Prostate gland (tissue), 2 donors: ENCODE data around the gene PRPSAP2. TPM values are rescaled to one million over a fixed set of nuclear protein-coding genes. Genes with fewer than 3 reads are reported as not detected.

Experiments
- DNase-seq: peaks from one replicate; pipeline ENCODE4 v3.0.0-alpha.2; 2019; ENCODE audit warnings: low spot score
- H3K27ac ChIP-seq, 2 donors: fragments of 200-600 bp; sonication (generic); 2 replicates each; pipeline ENCODE4 v1.5.1; 2017 to 2019
- H3K27me3 ChIP-seq: fragments of 200-600 bp; sonication (generic); replicated peaks from 2 replicates; pipeline ENCODE4 v1.5.1; 2019; ENCODE audit not compliant: insufficient read depth
- H3K36me3 ChIP-seq, 2 donors: fragments of 200-600 bp; sonication (generic); 1 replicate in 1 of 2; 2 replicates in 1 of 2; pipeline versions ENCODE4 v1.5.1 to v1.8.1; 2017 to 2019
- H3K4me1 ChIP-seq: fragments of 200-600 bp; sonication (generic); replicated peaks from 2 replicates; pipeline ENCODE4 v1.5.1; 2019
- H3K4me3 ChIP-seq, 2 donors: fragments of 200-600 bp; sonication (generic); 2 replicates each; pipeline ENCODE4 v1.5.1; 2017 to 2019
- H3K9me3 ChIP-seq: fragments of 200-600 bp; sonication (generic); 2 replicates; pipeline ENCODE4 v1.5.1; 2017
- POLR2A ChIP-seq: fragments of 450-650 bp; IDR thresholded peaks from one replicate; pipeline ENCODE4 v1.6.1; 2016; ENCODE audit warnings: antibody characterized with exemption, mild to moderate bottlenecking
- POLR2AphosphoS5 ChIP-seq: sonication (generic); formaldehyde crosslinking; IDR thresholded peaks from one replicate; pipeline ENCODE4 v1.6.1; 2017; ENCODE audit warnings: antibody characterized with exemption
- WGBS: methylation state at CpG from one replicate; pipeline ENCODE4 v1.1.5; 2018; 5-methylcytosine and 5-hydroxymethylcytosine counted together
- intact Hi-C: fragments of 100-400 bp; cut with DNase I; formaldehyde crosslinking; loops from one replicate; pipeline ENCODE4 v1.14.2; 2022
- total RNA-seq, 2 donors: library from RNA; depleted of rRNA; stranded (reverse); fragments of >200 nt; gene quantifications; one replicate each; pipeline ENCODE4 v1.1.0, GENCODE V29; 2016
- TF ChIP-seq, protein P1 (sequence below), 4 experiments: fragments of 200-600 bp in 2 of 4; fragments of 450-650 bp in 2 of 4; sonication (generic) in 2 of 4; IDR thresholded peaks; 1 replicate in 3 of 4; 2 replicates in 1 of 4; pipeline ENCODE4 v1.5.1; 2016 to 2019; ENCODE audit warnings: antibody characterized with exemption in 4 of 4, mild to moderate bottlenecking in 2 of 4, moderate library complexity in 2 of 4

The PRPSAP2 gene
- total RNA-seq, 2 donors from 2014 or later = 30.6 to 35.0 TPM

DNA sequence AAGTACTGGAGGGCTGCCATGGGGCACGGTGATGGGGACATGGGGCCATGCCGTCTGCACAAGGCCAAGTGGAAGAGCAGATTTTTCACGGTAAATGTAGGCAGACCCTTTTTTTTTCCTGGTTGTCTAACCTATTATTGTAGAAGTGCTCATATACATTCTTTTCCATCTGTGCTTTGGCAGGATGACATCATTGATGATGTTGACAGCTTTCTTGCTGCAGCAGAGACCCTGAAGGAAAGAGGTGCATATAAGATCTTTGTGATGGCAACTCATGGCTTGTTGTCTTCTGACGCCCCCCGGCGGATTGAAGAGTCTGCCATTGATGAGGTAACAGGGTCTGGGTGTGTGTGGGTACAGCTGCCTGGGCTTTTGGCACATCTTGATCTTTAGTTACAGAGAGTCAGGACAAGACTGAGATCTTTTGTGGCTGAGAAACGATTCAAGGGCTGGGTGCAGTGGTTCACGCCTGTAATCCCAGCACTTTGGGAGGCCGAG is 70.7 kb downstream of the PRPSAP2 start:
- no peak for DNase-seq
- intact Hi-C loops = no loop called here
- Histone ChIP-seq H3K36me3 (no peaks in the 10 kb centered on the region), H3K27ac (no peak overlapping the region), H3K9me3 (no peaks in the 10 kb centered on the region), H3K4me3 (no peak overlapping the region), H3K27me3 (no peaks in the 10 kb centered on the region), H3K4me1 (no peaks in the 10 kb centered on the region)
- WGBS = 92% methylated on average over 9 of the region's 9 CpGs
- TF ChIP-seq, protein P1, sequence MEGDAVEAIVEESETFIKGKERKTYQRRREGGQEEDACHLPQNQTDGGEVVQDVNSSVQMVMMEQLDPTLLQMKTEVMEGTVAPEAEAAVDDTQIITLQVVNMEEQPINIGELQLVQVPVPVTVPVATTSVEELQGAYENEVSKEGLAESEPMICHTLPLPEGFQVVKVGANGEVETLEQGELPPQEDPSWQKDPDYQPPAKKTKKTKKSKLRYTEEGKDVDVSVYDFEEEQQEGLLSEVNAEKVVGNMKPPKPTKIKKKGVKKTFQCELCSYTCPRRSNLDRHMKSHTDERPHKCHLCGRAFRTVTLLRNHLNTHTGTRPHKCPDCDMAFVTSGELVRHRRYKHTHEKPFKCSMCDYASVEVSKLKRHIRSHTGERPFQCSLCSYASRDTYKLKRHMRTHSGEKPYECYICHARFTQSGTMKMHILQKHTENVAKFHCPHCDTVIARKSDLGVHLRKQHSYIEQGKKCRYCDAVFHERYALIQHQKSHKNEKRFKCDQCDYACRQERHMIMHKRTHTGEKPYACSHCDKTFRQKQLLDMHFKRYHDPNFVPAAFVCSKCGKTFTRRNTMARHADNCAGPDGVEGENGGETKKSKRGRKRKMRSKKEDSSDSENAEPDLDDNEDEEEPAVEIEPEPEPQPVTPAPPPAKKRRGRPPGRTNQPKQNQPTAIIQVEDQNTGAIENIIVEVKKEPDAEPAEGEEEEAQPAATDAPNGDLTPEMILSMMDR (IDR thresholded peaks at IDR 0.05) = no peak
- no peak for TF ChIP-seq POLR2AphosphoS5
- TF ChIP-seq POLR2A = no peak

- H3K9me3 ChIP-seq = no peaks in the 10 kb centered on the region
- TF ChIP-seq POLR2A (no peak), POLR2AphosphoS5 (no peak)
- TF ChIP-seq, protein P1 (IDR thresholded peaks at IDR 0.05) = no peak
- H3K36me3 ChIP-seq = no peaks in the 10 kb centered on the region
- intact Hi-C loops = no loop called here
- WGBS = 68% methylated on average over 5 of the region's 5 CpGs
- H3K27ac ChIP-seq = no peak overlapping the region
- DNase-seq = no peak
- H3K27me3 ChIP-seq = no peaks in the 10 kb centered on the region
- no peaks in the 10 kb centered on the region for H3K4me1 ChIP-seq
- no peak overlapping the region for H3K4me3 ChIP-seq
Measured at GRCh38 chr17:18932360-18933055, 74.6 kb downstream of the PRPSAP2 start.

DNA sequence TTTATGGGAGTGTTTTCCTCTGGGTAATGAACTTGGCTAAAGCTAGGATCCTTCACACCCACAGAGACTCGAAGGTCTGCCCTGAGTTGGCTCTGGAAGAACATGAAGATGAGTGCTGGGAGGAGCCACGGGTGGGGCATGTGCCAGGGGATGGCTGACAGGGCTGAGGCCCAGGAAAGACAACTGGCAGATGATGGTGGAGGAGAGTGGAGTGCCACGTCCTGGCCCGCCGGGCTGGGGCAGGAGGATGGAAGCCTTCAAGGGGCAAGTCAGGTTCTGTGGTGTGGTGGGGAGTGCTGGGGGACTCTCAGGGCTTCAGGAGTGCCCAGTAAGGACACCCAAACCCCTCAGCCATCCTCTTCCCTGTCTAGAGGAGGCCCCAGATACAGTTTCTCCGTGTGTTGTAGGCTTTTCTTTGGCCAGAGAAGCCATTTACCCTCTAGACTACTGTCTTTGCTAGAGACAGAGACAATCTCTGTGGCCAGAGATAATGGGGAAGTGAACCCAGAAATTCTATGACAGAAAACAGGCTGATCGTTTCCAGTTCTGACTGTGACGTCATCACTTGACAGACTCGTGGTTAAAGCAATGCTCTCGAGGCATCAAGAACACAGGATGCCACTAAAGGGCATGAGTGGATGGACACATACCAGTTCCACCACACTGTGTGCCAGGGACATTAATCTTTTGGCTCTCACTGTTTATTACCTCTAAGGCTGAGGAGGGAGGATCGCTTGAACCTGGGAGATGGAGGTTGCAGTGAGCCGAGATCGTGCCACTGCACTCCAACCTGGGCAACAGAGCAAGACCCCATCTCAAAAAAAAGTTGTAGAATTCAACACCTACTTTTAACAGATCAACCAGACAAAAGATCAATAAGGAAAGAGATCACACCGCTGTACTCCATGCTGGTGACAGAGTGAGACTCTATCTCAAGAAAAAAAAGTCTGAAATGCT is 75.4 kb downstream of the PRPSAP2 start:
- intact Hi-C loops = no loop called here
- no peaks in the 10 kb centered on the region for H3K36me3 ChIP-seq
- H3K27ac ChIP-seq = no peak overlapping the region
- H3K4me3 ChIP-seq = no peak overlapping the region
- H3K27me3 ChIP-seq = no peaks in the 10 kb centered on the region
- no peaks in the 10 kb centered on the region for H3K9me3 ChIP-seq
- TF ChIP-seq, protein P1 (IDR thresholded peaks at IDR 0.05) = no peak
- TF ChIP-seq POLR2AphosphoS5 (no peak), POLR2A (no peak)
- no peak for DNase-seq
- no peaks in the 10 kb centered on the region for H3K4me1 ChIP-seq
- WGBS = 82% methylated on average over 14 of the region's 14 CpGs

DNA sequence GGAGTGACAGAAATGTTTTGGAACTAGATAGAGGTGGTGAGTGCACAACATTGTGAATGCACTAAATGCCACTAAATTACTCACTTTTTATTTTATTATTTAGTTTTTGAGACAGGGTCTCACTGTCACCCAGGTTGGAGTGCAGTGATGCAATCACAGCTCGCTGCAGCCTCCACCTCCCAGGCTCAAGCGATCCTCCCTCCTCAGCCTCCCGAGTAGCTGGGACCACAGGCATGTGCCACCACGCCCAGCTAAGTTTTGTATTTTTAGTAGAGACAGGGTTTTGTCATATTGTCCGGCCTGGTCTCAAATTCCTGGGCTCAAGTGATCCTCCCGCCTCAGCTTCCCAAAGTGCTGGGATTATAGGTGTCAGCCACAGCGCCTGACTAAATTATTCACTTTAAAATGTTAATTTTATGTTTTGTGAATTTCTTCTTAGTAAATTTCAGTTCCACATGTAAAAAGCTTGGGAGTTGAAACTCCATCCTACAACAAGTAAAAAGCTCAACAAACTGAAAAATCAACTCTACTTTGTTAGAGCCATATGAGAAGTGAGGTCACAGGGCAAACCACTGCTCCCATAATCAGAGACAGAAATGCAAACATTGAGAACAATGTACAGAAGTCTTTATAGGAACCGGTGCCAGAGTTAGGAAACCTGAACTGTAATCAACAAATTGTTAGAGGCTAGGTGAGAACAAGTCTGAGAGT is 80.2 kb downstream of the PRPSAP2 start:
- Histone ChIP-seq H3K9me3 (no peaks in the 10 kb centered on the region), H3K4me1 (no peaks in the 10 kb centered on the region), H3K27me3 (no peaks in the 10 kb centered on the region), H3K36me3 (no peaks in the 10 kb centered on the region), H3K4me3 (no peak overlapping the region), H3K27ac (no peak overlapping the region)
- 74% methylated on average over 8 of the region's 8 CpGs for WGBS
- intact Hi-C loops = no loop called here
- DNase-seq = no peak
- no peak for TF ChIP-seq POLR2A
- TF ChIP-seq, protein P1 (IDR thresholded peaks at IDR 0.05) = no peak
- no peak for TF ChIP-seq POLR2AphosphoS5
